Measurements from ENCODE around the gene ERVMER34-1. TPM values are rescaled to one million over a fixed set of nuclear protein-coding genes. Genes with fewer than 3 reads are reported as not detected.

Gene ERVMER34-1
- total RNA-seq, 1 experiment from 2014 or later: 0.67 TPM

DNA sequence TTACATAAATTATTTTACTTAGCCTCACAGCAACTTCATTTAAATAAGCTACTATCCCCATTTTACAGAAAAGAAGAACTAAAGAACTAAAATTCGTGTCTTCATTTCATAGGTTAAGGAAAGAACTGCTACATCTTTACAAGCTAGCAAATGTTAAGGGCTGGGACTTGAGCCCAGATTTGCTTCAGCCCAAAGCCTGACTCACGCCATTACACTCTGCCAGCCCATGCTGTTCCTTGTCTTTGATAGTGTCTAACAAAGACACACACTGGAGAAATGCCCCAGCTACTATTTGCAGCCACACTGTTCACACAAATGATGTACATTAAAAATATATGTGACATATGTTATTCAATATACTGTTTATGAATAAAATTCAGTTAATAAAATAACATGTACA lies 29.0 kb upstream of the ERVMER34-1 start:
- no peaks in the 10 kb centered on the region for H3K9me3 ChIP-seq (ENCODE audit: control insufficient read depth, insufficient read depth, low read depth, low read length)
- DNase-seq (ENCODE audit: low read depth, low spot score) (no peak), ATAC-seq (no peak)
- H3K36me3 ChIP-seq (ENCODE audit: control insufficient read depth, insufficient read depth, low read length): no peaks in the 10 kb centered on the region
- no peak overlapping the region for H3K27ac ChIP-seq (ENCODE audit: low read length)
- in situ Hi-C loops (cut with HindIII; ENCODE audit: low pct_unique_long_range_greater_than_20kb, low sequenced_read_pairs): no loop called here
- ChIA-PET POLR2A (no interaction called here), CTCF (no interaction called here)
- no peaks in the 10 kb centered on the region for H3K27me3 ChIP-seq (ENCODE audit: control insufficient read depth, insufficient read depth, low read length)
- no peak for TF ChIP-seq POLR2AphosphoS5 (IDR thresholded peaks at IDR 0.05; ENCODE audit: low read depth, low read length)
- no peak for TF ChIP-seq SIN3A (IDR thresholded peaks at IDR 0.05; ENCODE audit: borderline replicate concordance, insufficient read depth, low read depth, low read length)
- TF ChIP-seq, protein P1, sequence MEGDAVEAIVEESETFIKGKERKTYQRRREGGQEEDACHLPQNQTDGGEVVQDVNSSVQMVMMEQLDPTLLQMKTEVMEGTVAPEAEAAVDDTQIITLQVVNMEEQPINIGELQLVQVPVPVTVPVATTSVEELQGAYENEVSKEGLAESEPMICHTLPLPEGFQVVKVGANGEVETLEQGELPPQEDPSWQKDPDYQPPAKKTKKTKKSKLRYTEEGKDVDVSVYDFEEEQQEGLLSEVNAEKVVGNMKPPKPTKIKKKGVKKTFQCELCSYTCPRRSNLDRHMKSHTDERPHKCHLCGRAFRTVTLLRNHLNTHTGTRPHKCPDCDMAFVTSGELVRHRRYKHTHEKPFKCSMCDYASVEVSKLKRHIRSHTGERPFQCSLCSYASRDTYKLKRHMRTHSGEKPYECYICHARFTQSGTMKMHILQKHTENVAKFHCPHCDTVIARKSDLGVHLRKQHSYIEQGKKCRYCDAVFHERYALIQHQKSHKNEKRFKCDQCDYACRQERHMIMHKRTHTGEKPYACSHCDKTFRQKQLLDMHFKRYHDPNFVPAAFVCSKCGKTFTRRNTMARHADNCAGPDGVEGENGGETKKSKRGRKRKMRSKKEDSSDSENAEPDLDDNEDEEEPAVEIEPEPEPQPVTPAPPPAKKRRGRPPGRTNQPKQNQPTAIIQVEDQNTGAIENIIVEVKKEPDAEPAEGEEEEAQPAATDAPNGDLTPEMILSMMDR (IDR thresholded peaks at IDR 0.05): no peak
- no peak for TF ChIP-seq TCF7L2 (IDR thresholded peaks at IDR 0.05; ENCODE audit: low read depth, low read length)
- TF ChIP-seq, protein P2, sequence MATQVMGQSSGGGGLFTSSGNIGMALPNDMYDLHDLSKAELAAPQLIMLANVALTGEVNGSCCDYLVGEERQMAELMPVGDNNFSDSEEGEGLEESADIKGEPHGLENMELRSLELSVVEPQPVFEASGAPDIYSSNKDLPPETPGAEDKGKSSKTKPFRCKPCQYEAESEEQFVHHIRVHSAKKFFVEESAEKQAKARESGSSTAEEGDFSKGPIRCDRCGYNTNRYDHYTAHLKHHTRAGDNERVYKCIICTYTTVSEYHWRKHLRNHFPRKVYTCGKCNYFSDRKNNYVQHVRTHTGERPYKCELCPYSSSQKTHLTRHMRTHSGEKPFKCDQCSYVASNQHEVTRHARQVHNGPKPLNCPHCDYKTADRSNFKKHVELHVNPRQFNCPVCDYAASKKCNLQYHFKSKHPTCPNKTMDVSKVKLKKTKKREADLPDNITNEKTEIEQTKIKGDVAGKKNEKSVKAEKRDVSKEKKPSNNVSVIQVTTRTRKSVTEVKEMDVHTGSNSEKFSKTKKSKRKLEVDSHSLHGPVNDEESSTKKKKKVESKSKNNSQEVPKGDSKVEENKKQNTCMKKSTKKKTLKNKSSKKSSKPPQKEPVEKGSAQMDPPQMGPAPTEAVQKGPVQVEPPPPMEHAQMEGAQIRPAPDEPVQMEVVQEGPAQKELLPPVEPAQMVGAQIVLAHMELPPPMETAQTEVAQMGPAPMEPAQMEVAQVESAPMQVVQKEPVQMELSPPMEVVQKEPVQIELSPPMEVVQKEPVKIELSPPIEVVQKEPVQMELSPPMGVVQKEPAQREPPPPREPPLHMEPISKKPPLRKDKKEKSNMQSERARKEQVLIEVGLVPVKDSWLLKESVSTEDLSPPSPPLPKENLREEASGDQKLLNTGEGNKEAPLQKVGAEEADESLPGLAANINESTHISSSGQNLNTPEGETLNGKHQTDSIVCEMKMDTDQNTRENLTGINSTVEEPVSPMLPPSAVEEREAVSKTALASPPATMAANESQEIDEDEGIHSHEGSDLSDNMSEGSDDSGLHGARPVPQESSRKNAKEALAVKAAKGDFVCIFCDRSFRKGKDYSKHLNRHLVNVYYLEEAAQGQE (IDR thresholded peaks at IDR 0.05; ENCODE audit: insufficient read depth in 1 of 2, low read depth in 2 of 2, low read length in 1 of 2): no peak
- H3K4me1 ChIP-seq (ENCODE audit: control insufficient read depth, insufficient read depth, low read length): no peaks in the 10 kb centered on the region
- no TSS peak for BruUV-seq (replicated peaks)
- intact Hi-C loops (cut with micrococcal nuclease; ENCODE audit: unreplicated experiment): no loop called here
- no peak overlapping the region for H3K4me3 ChIP-seq (ENCODE audit: low read depth in 2 of 2, low read length in 2 of 2)

DNA sequence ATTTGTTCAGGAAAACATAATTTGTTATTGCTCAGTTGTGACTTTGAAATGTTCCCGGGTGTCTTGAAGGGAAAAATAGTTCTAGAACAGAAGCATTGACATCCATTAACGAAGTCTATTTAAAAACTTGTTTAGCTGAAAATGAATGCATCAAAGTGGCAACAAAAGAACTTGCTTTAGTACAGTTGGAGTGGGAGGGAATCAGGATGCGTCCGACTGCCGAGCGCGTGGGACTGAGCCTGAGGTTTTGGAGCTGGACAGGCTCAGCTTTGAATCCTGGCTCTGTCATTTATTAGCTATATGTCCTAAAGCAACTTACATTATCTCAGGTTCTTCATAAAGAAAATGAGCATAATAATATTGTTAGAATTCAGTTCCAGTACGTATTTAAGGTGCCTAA lies 9.0 kb upstream of the ERVMER34-1 start:
- H3K4me1 ChIP-seq (ENCODE audit: control insufficient read depth, insufficient read depth, low read length): no peaks in the 10 kb centered on the region
- ChIA-PET POLR2A (no interaction called here), CTCF (no interaction called here)
- no peaks in the 10 kb centered on the region for H3K27me3 ChIP-seq (ENCODE audit: control insufficient read depth, insufficient read depth, low read length)
- ATAC-seq (no peak), DNase-seq (ENCODE audit: low read depth, low spot score) (no peak)
- H3K27ac ChIP-seq (ENCODE audit: low read length): no peak overlapping the region
- TF ChIP-seq SIN3A (IDR thresholded peaks at IDR 0.05; ENCODE audit: borderline replicate concordance, insufficient read depth, low read depth, low read length): no peak
- H3K9me3 ChIP-seq (ENCODE audit: control insufficient read depth, insufficient read depth, low read depth, low read length): no peaks in the 10 kb centered on the region
- H3K4me3 ChIP-seq (ENCODE audit: low read depth in 2 of 2, low read length in 2 of 2): no peak overlapping the region
- intact Hi-C loops (cut with micrococcal nuclease; ENCODE audit: unreplicated experiment): no loop called here
- no peaks in the 10 kb centered on the region for H3K36me3 ChIP-seq (ENCODE audit: control insufficient read depth, insufficient read depth, low read length)
- in situ Hi-C loops (cut with HindIII; ENCODE audit: low pct_unique_long_range_greater_than_20kb, low sequenced_read_pairs): no loop called here
- BruUV-seq (replicated peaks): no TSS peak

DNA sequence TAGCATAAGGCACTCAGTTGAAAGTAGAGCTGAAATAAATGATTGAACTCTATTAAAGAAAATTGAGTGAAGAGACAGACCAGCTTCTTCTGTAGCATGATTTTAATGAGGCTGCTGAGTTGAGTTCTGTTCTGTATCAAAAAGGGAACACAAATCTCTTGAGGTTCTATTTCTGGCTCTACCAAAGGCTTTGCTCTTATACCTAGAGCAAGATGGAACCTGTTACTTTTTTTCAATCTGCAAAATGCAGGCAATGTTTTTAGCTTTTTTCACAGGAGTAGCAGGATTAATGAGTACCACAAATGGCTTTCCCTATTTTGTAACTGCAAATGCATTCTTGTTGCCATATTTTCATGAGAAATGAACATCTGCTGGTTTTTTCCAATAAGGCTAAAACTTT lies 4.2 kb upstream of the ERVMER34-1 start:
- no peaks in the 10 kb centered on the region for H3K27me3 ChIP-seq (ENCODE audit: control insufficient read depth, insufficient read depth, low read length)
- H3K4me3 ChIP-seq (ENCODE audit: low read depth in 2 of 2, low read length in 2 of 2): no peak overlapping the region
- intact Hi-C loops (cut with micrococcal nuclease; ENCODE audit: unreplicated experiment): no loop called here
- DNase-seq (ENCODE audit: low read depth, low spot score) (no peak), ATAC-seq (no peak)
- H3K27ac ChIP-seq (ENCODE audit: low read length): no peak overlapping the region
- no peaks in the 10 kb centered on the region for H3K9me3 ChIP-seq (ENCODE audit: control insufficient read depth, insufficient read depth, low read depth, low read length)
- no peaks in the 10 kb centered on the region for H3K4me1 ChIP-seq (ENCODE audit: control insufficient read depth, insufficient read depth, low read length)
- no TSS peak for BruUV-seq (replicated peaks)
- no peaks in the 10 kb centered on the region; the same call in 1 of the 2 replicates for H3K36me3 ChIP-seq (ENCODE audit: control insufficient read depth, insufficient read depth, low read length)
- POLR2A ChIA-PET: interaction anchor here (0.7 kb wide), 1 partner anchor 17 kb away, joined by 4 read pairs; no protein-coding TSS in a partner anchor
- CTCF ChIA-PET: no interaction called here
- TF ChIP-seq POLR2AphosphoS5 (IDR thresholded peaks at IDR 0.05; ENCODE audit: low read depth, low read length) (no peak), SIN3A (IDR thresholded peaks at IDR 0.05; ENCODE audit: borderline replicate concordance, insufficient read depth, low read depth, low read length) (no peak), TCF7L2 (IDR thresholded peaks at IDR 0.05; ENCODE audit: low read depth, low read length) (no peak)
- TF ChIP-seq, protein P1 (IDR thresholded peaks at IDR 0.05): no peak
- TF ChIP-seq, protein P2 (IDR thresholded peaks at IDR 0.05; ENCODE audit: insufficient read depth in 1 of 2, low read depth in 2 of 2, low read length in 1 of 2): no peak
- in situ Hi-C loops (cut with HindIII; ENCODE audit: low pct_unique_long_range_greater_than_20kb, low sequenced_read_pairs): no loop called here

Measured in Panc1 (cell line).